HT1080 (cell line): ENCODE data around the gene FSTL4. TPM values are rescaled to one million over a fixed set of nuclear protein-coding genes. Genes with fewer than 3 reads are reported as not detected.
A peak's percentile ranks its signal among the peaks of the same experiment; 100 is the strongest.
"Not testable (repeated sequence)": the region's sequence is repeated elsewhere in the genome, so short reads cannot be mapped to it uniquely, and the experiment has no call there.

Experiments
- DNase-seq: peaks from one replicate; pipeline ENCODE4 v3.0.0-alpha.2; 2015; ENCODE audit warnings: low read depth
- total RNA-seq: library from RNA; depleted of rRNA; stranded (reverse); fragments of >200 nt; shearing (Covaris generic); gene quantifications from 2 replicates; pipeline ENCODE4 v1.2.3, GENCODE V29; 2014

FSTL4 gene
- total RNA-seq, 1 experiment from 2014 or later, result 0.47 TPM

DNA sequence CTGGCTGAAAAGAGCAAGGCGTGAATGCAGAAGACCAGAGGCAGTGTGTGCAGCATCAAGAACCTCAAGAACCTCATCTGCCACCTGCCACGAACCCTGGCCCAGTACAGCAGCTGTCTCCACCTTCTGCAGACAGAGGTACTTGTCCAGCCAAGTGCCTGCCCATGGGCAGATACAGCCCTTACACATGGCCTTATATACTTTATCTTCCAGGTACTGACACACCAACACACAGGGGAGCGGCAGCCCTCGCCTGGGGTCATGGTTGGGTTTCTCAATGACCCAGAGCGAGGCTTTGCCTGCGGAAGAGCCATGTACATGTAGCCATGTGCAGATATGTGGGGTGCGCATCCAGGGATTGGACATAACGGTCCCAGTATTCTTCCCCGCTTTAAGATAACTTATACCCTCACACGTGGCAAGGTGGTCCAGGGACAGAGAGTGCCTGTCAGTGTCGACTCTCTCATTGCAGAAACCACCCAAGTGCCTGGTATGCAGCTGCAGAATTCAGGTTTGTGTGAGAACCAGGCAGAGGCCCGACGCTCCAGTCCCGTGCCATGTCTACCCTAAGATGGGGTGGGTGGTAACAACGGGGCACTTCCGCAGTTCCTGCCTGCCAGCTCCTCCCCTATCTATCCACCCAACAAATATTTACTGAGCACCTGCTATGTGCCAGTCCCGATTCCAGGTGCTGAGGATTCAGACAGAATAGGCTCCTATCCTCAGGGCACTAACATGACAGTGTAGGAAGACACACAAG lies 206.9 kb downstream of the FSTL4 start:
- no peak for DNase-seq

GRCh38 chr5:133404724-133405123 lies 207.6 kb downstream of the FSTL4 start:
- peak; percentile 78 for DNase-seq

DNA sequence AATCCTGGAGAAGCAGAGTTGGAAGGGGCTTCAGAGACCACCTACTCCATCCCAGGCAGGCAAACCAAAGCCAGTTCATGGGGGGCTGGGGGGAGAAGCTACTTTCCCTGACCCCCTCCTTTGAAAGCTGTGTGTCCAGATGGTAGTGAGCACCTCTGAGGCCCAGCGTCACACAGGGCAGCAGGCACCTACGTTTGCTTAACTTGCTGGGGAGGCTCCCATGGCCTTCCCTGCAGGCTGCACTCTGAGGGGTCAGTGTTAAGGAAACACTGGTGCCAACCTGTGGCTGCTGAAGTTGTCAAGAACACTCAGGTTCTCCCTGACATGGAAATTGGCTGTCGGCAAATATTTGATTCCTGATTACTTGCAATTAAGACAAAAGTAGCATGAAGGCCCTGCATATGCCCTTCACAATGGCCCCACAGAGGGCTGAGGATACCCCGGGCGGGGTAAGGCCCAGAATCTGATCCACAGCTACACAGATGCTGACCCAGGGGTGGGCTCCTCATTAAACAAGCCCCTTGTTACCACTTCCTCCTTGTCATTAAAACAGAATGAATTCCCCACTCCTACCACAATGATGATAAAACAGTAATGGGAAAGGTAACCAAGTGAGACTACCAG lies 208.5 kb downstream of the FSTL4 start:
- no peak for DNase-seq

DNA sequence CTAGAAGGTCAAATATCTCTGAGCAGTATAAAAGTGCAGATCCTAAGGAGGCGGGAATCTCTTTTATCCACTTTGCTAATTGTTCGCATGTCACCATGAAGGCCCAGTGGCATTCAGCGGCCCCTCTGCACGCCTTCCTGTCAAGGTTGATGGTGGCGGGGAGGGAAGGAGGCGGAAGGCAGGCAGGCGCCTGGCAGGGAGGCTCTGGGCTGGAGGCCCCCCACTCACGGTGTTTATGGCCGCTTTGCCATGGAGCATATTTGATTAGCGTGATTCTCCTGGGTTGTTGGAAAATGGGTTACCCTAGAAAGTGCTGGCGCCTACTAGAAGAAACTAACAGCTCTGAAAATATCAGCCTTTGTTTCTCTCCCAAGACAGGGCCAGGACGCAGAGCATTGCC lies 209.6 kb downstream of the FSTL4 start:
- no peak for DNase-seq

- DNase-seq, result no peak
These were observed 210.5 kb downstream of the FSTL4 start for GRCh38 chr5:133401731-133402347.

- DNase-seq, result no peak
These were observed 211.4 kb downstream of the FSTL4 start for GRCh38 chr5:133400831-133401351.

DNA sequence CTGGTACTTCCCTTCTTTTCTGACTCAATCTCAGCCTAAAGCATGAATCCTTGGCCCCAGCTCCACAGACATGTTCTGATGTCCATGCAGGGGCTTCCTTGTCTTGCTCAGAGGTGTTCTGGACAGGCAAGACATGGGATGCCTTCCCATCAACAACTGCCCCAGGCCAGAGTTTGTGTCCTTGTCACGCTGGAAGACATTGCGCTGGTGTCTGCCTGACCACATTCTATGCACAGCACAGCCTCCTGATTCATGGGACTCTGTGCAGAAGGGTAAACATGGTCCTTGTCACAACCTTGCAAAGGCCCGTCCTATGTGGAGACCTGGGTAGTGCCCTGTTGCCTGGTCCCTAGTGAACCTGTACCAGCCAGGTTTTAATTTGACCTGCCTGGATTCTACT lies 212.2 kb downstream of the FSTL4 start:
- no peak for DNase-seq

GRCh38 chr5:133399247-133399891 lies 213.0 kb downstream of the FSTL4 start:
- no peak for DNase-seq

GRCh38 chr5:133398646-133399101 lies 213.7 kb downstream of the FSTL4 start:
- DNase-seq, result no peak

GRCh38 chr5:133397990-133398645 lies 214.2 kb downstream of the FSTL4 start:
- no peak for DNase-seq

- no peak for DNase-seq
These were observed 215.0 kb downstream of the FSTL4 start for GRCh38 chr5:133397348-133397747.

DNA sequence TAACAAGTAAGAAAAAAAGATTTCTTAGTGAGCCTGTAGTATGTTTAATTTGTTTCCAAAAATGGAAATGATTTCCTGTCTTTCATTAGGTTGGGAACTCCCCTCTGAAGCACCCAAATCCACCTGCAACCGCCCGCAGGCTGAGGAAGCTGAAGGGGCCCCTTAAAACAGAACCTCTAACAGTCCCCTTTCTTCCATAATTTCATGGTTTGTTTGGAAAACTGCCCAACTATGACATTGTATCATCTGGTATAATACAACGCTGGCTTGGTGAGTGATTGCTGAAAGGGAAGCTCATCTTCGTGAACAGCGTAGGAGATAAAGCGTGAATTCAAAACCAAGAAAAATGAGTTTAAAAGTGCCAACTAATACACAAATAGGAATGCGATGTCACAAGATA lies 215.5 kb downstream of the FSTL4 start:
- DNase-seq, result no peak

DNA sequence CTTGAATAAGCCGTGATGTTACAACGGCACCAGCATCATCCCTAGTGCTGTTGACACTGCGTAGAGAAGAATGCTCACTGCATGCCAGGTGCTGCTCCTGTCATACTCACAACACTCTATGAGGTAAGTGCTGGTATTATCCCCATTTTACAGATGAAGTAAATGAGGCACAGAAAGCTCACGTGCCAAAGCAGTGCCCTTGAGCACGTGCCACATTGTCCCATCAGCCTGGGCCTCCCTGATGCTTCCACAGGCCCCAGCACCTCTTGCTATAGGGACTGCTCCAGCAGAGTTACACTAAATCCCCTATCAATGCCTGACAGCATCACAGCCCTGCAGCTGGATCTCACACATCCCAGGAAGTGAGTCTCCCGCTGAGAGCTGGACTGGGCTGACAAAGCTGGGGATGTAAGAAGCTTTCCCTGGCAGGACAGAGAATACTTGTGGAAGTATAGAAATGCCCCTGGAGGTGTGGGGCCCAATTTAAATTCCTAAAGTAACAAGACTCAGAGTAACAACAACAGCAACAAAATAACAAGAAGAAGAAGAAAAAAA lies 216.1 kb downstream of the FSTL4 start:
- DNase-seq, result no peak

DNA sequence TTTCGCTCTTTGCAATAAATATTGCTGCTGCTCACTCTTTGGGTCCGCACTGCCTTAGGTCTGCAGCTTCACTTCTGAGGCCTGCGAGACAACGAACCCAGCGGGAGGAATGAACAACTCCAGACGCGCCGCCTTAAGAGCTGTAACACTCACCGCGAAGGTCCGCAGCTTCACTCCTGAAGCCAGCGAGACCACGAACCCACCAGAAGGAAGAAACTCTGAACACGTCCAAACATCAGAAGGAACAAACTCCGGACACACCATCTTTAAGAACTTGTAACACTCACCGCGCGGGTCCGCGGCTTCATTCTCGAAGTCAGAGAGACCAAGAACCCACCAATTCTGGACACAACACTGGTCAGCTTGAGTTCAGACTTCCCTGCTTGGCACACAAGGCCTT lies 217.1 kb downstream of the FSTL4 start:
- DNase-seq, result not testable (repeated sequence)

DNA sequence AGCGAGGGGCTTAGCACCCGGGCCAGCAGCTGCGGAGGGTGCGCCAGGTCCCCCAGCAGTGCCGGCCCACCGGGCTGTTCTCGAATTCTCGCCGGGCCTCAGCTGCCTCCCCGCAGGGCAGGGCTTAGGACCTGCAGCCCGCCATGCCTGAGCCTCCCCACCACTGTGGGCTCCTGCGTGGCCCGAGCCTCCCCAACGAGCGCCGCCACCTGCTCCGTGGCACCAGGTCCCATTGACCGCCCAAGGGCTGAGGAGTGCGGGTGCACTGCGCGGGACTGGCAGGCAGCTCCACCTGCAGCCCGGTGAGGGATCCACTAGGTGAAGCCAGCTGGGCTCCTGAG lies 217.9 kb downstream of the FSTL4 start:
- not testable (repeated sequence) for DNase-seq

- DNase-seq, result no peak
These were observed 218.4 kb downstream of the FSTL4 start for GRCh38 chr5:133393776-133394476.

DNA sequence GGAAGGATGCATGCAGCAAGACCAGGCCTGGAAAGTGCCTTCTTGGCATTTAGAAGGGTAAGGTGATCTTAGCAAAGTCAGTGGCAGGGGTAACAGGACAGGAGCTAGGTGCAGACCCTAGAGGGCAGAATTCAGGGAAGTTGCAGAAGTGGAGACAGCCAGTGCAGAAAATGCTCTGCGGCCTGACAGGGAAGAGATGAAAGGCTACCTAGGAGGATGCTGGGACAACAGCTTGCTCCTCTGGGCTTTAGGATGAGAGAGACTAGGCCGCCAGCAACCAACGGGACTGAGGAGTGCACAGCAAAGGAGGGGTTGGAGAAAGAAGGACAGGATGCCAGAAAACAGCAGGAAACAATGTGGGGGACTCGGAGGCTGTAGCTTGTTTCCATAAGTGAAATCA lies 219.9 kb downstream of the FSTL4 start:
- DNase-seq, result no peak

DNA sequence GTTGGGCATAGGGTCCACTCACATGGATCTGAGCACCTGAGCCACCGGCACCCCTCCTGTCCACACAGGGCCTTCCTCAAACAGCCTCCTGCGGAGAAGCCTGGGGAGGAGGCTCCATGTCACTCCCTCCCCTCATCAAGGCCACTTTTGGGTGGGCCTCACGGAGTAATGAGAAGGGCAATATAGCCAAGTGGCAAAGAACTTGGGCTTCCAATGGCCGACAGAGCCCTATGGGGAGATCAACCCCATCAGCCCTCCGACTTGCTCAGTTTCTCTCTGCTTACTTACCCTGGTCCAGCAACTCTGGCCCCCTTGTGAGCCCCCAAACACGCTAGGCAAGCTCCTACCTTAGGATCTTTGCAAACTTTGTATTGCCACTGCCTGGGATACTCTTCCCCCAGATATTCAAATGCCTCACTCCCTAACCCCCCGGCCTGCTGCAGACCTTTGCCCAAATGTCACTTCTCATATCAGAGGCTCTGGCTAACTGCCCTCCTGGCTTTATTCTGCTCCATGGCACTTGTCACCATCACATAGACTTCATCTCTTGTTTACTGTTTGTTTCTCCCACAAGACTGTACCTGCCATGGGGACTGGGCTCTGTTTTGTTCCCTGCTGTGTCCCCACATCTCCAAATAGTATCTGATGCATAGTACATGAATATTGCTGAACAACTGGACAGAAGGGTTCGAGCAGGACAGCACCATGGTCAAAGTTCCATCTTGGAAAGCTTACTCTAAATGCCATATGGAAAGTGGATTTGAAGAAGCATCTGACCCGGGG lies 220.8 kb downstream of the FSTL4 start:
- no peak for DNase-seq
